Measurements from ENCODE around the gene OGFRL1.

Gene OGFRL1

DNA sequence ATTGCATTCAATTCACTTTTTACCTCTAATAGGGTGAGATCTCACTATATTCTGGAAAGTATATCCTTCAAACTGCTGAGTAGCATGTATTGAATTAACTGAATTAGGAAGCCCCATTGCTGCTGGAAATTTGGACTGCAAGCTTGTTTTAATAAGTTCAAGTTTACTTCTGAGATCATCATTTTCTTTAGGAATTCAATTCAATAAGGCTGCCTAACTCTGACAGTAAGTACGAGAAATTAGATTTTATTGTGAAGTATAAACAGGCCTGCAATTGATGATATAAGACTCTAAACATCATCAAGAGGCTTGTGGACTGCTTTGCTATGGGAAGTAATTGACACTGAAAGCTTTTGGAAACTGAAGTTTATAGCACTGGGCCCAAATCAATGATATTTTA lies 44.4 kb downstream of the OGFRL1 start:
- DNase-seq (ENCODE audit: low read depth in 3 of 3) = no peak

DNA sequence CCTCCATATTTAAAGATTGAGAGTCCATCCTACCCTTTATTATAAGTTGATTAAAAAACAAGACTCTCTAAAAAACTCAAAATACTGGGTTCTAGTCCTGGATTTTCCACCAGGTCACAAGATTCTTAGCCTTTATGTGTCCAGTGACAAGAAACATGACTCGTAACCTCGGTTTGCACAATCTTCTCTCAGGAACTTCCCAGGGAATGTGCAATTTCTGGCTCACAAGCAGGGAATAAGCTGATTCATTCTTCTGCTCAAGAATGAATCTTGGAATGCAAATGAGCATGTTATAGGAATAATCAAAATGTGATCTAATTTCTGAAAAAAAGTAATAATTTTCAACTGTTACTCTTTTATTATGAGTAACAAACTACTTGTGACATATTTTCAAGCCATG lies 45.1 kb downstream of the OGFRL1 start:
- no peak for DNase-seq (ENCODE audit: low read depth in 3 of 3)

DNA sequence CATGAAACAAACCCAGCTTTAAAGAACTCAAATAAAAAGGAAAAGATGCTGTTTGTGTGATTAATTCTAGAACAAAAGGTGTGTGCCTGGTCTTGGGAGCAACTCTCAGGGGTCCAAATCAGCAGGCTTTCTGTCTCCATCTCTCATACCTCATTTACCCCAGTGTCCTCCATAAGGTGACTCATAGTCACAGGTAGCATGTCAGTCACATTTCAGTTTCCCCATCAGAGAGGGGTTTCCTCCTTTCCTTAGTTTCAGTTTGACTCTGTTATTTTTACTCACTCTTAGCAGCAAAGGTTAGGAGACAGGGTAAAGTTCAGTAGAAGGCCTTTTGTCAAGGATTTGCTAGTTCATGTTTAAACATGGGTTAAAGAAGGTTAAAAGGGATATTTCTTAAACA lies 46.2 kb downstream of the OGFRL1 start:
- DNase-seq (ENCODE audit: low read depth in 3 of 3) = no peak

DNA sequence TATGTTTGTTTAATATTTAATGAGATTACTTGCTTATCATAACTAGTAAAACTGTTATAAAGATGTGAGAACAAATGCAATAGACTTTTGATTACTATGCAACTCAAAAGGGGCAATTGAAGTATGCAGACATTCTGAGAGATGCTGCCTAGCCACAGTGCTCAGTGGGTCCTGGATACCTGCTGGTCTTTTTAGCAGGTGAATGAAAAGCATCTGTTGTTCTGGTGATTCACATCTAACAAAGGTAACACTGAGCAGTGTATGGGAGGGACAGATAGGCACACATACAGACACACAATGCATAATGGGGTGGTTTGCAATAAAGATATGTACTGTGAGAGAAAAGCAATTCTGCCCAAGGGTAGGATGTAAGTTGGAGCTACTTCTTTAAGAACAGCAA lies 46.9 kb downstream of the OGFRL1 start:
- no peak for DNase-seq (ENCODE audit: low read depth in 3 of 3)

DNA sequence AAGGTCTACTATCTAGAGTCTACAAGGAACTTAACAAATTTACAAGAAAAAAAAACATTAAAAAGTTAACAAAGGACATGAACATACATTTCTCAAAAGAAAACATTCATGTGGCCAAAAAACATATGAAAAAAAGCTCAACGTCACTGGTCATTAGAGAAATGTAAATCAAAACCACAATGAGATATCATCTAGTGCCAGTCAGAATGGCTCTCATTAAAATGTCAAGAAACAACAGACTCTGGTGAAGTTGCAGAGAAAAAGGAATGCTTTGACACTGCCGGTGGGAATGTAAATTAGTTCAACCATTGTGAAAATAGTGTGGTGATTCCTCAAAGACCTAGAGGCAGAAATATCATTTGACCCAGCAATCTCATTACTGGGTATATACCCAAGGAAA lies 48.3 kb downstream of the OGFRL1 start:
- no peak for DNase-seq (ENCODE audit: low read depth in 3 of 3)

DNA sequence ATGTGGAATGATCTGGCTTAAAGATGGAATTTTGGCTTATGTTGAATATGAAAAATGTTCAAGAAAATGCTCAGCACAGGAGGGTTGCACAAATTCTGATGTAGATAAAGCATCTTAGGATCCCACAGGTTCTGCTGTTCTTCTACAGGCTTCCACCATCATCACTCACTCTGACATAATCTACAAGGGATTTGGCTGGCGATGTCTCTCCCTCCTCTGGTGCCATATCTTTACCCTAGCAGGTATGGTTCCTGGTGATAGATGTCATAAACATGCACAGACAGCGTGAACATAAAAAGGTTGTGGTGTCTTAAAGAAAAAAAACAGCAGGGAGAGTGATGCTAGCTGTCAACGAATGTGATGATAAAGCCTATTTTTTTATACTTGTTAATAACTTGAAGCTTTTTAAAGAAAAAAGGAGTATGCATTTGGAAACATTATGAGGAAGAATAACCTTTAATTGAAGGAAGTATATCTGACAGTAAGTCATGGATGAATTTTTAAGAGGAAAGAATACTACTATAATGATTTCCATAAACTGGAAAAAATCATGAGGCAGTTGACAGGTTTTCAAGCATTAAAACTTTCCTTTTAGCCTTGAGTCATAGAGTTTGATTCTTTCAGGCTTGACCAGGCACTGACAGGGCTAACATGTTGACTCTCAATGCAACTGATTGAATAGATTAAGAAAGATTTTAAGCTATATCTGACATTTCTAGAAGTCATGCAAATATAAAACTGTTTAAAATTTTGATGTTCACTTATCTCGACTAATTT lies 50.1 kb downstream of the OGFRL1 start:
- no peak for DNase-seq (ENCODE audit: low read depth in 3 of 3)

DNA sequence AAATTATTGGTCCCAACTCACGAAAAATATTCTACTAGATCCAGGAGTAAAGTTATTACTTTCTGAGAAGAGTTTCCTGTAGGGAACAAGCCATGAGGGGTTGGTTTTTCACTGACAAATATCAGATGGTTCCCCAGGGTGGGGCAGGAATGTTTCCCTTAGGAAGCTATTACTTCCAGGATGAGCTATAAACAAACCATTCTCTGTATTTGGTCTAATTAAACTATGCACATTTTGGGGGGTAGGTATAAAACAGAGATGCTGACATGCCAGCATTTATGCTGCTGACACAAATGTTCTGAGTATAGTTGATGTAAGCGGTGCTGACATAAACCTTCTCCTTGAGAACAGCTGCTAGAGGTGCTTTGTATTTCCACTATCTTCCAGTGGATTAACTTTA lies 54.2 kb downstream of the OGFRL1 start:
- no peak for DNase-seq (ENCODE audit: low read depth in 3 of 3)

DNA sequence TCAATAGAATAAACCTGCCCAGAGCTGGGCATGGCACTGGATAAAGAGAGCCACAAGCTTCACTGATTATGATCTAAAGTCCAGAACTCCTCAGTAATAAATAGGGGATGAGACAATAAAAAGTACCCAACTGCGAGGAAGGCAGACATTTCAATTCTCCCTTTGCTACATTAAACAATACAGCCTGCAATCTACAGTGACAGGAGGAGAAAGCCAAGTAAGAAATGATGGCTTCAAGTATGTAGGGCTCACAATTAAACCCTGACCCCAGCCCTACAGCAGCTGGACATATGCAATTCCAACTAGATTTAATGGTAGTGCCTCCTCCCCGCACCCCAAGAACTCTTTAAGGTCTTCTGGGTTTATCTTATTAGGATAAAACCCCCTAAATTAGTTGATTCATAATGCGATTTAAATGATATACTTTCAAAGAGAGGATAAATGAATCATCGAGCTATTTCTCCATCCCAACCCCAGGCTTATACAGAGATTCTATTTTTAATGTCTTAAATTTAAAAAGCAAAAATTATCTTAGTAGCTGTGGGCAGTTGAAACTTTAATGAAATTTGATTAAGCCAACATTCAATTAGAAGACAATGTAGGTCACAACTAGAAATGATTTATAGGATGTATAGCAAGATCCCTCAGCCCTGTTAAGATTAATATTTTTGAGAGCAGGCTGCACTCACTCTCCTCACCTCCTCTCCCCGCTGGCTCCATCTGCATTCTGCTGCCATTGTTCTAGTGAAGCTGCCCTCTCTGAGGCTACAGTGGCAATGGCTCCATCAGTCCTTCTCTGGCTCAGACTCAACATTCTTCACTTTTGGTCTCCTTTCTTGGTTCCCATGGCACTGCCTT lies 57.1 kb downstream of the OGFRL1 start:
- no peak for DNase-seq (ENCODE audit: low read depth in 3 of 3)

DNA sequence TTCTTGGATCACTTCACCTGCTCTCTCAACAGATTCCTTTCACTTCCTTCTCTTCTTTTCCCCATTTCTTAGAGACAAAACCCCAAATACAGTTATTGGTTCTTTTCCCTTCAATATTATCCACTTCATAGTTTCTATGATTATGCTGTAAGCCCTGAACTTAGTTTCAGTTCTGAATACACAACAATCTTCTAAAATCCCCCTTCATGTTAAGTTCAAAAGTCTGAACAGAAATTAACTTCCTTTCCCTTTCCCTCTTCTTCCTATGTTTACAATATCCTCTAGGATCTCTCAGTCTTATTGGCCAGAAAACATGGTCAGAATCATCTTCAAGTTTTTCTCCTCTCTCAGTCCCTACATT lies 57.7 kb downstream of the OGFRL1 start:
- DNase-seq (ENCODE audit: low read depth in 3 of 3) = no peak

DNA sequence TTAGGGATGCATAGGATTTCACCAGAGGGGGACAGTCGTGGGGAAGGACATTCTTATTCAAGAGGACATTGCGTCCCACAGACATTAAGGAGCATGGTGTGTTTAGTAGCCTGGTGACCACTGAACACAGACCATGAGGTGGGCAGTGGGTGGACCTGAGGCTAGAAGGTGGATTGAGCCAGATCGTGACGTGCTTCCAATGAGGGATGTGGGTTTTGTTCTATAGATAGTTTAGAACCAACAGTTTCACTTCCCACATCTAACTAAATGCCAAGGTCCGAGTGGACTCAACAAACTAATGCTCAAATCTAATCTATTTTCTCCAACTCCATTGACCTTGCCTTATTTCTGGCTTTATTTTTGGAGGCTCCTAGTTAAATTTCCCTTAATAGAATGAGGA lies 58.5 kb downstream of the OGFRL1 start:
- DNase-seq (ENCODE audit: low read depth in 3 of 3) = no peak

DNA sequence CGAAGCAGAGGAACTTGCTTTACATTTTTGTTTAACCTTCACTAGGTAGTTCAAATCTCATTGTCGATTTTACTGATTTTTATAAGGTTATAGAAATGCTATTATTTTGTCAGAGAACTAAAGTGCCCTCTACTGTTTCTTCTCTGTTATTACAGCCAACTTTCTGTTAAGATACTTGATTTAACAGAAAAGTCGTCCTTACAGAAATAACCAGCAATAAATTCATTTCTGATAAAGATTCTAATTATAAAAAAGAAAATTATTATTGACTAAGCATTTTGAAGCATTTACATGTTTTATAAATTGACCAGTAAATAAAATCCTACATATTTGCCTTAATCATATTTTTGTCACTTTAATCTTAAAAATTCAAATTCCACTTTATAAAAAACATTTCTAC lies 60.8 kb downstream of the OGFRL1 start:
- DNase-seq (ENCODE audit: low read depth in 3 of 3) = no peak

DNA sequence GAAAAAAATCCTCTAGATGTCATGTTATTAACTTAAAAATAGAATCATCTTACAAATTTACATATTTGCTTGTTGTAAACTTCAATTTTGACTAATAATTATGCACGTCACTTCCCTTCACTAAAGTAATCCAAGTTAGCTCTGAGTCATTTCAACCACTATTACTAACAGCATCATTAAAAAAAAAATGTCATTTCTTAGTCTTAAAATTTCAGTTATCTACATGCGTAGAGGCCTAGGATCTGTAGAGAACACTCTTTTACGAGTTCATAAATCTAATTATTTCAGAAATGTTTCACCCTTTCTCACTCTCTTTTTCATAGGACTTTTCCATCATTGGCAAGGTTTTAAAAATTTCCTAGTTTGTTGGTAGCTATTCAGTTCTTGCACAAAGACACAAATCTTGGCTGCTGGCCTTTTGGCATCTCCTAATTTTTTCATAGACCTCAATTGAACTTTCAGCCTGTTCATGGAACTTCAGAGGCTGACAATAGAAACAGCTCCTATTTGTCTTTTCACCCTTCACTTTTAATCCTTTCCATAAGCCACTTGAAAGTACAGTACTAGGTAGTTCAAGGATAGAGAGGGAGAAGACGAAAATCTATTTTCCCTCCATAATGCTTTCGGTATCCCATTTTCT lies 61.5 kb downstream of the OGFRL1 start:
- DNase-seq (ENCODE audit: low read depth in 3 of 3) = no peak

DNA sequence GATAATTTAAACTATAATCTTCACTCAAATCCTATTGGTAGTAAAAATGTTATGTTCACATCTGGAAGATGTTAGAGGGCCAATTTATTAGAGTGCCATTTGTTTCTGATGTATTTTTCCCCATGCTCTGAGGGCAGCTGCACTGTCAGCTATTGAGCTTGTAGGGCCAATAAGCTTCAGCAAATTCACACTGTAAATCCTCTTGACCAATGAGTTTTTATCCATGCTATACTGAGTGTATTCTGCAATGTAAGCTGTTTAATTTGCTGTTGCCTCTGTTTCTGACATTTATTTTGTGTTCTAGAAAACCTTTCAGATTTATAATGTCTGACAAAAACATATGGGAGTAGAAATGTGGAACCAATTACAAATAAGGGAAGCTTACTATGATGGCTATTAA lies 62.6 kb downstream of the OGFRL1 start:
- no peak for DNase-seq (ENCODE audit: low read depth in 3 of 3)
